Neural cell (in vitro differentiated cells): Measurements from ENCODE around the gene PARP15.

Source experiments
- POLR2AphosphoS5 ChIP-seq: IDR thresholded peaks from 2 replicates; pipeline ENCODE4 v1.6.1; 2012
- TF ChIP-seq, protein P1 (sequence below): fragments of 450-650 bp; IDR thresholded peaks from 2 replicates; pipeline ENCODE4 v1.5.1; 2014; ENCODE audit warnings: antibody characterized with exemption, mild to moderate bottlenecking, moderate library complexity; ENCODE audit not compliant: poor library complexity, severe bottlenecking

DNA sequence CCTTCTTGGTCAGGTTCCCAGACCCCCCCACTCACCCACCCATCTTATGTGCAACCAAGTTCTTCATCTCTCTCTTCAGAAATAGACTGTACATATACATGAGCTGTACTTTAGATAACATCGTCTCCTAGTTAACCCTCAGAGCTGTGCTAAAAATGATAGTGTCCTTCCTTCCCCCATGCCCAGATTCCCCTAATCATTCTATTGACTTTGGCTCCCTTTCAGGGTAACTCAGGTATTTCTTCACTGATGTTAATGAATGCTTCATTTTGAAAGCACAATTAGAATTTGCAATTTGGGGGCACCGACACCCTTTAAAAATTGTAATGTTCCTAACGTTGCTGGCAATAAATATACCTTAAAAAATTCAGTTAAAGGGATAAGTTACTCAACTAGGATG is 24.3 kb upstream of the PARP15 start:
- TF ChIP-seq, protein P1, sequence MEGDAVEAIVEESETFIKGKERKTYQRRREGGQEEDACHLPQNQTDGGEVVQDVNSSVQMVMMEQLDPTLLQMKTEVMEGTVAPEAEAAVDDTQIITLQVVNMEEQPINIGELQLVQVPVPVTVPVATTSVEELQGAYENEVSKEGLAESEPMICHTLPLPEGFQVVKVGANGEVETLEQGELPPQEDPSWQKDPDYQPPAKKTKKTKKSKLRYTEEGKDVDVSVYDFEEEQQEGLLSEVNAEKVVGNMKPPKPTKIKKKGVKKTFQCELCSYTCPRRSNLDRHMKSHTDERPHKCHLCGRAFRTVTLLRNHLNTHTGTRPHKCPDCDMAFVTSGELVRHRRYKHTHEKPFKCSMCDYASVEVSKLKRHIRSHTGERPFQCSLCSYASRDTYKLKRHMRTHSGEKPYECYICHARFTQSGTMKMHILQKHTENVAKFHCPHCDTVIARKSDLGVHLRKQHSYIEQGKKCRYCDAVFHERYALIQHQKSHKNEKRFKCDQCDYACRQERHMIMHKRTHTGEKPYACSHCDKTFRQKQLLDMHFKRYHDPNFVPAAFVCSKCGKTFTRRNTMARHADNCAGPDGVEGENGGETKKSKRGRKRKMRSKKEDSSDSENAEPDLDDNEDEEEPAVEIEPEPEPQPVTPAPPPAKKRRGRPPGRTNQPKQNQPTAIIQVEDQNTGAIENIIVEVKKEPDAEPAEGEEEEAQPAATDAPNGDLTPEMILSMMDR: no peak
- no peak for TF ChIP-seq POLR2AphosphoS5
